ENCODE results near the gene ATF6. TPM values are rescaled to one million over a fixed set of nuclear protein-coding genes. Genes with fewer than 3 reads are reported as not detected.

The ATF6 gene
- total RNA-seq, 1 experiment from 2014 or later = 23.5 TPM

- DNase-seq (ENCODE audit: low read depth) = no peak
Observed at GRCh38 chr1:161936786-161937185, 170.7 kb downstream of the ATF6 start.

- DNase-seq (ENCODE audit: low read depth) = no peak
Observed at GRCh38 chr1:161940866-161941591, 174.9 kb downstream of the ATF6 start.

GRCh38 chr1:161941726-161942436, 175.8 kb downstream of the ATF6 start:
- DNase-seq (ENCODE audit: low read depth) = no peak

- no peak for DNase-seq (ENCODE audit: low read depth)
Observed at GRCh38 chr1:161943737-161944136, 177.6 kb downstream of the ATF6 start.

GRCh38 chr1:161944381-161944780, 178.3 kb downstream of the ATF6 start:
- DNase-seq (ENCODE audit: low read depth) = no peak

GRCh38 chr1:161945306-161946060, 179.4 kb downstream of the ATF6 start:
- no peak for DNase-seq (ENCODE audit: low read depth)

GRCh38 chr1:161946071-161946987, 180.2 kb downstream of the ATF6 start:
- no peak for DNase-seq (ENCODE audit: low read depth)

GRCh38 chr1:161948435-161948834, 182.3 kb downstream of the ATF6 start:
- no peak for DNase-seq (ENCODE audit: low read depth)

- no peak for DNase-seq (ENCODE audit: low read depth)
Observed at GRCh38 chr1:161949548-161949947, 183.4 kb downstream of the ATF6 start.

GRCh38 chr1:161950377-161950776, 184.3 kb downstream of the ATF6 start:
- DNase-seq (ENCODE audit: low read depth) = no peak

- DNase-seq (ENCODE audit: low read depth) = no peak
Observed at GRCh38 chr1:161951646-161952045, 185.5 kb downstream of the ATF6 start.

GRCh38 chr1:161952607-161953172, 186.6 kb downstream of the ATF6 start:
- no peak for DNase-seq (ENCODE audit: low read depth)

GRCh38 chr1:161953256-161953920, 187.3 kb downstream of the ATF6 start:
- no peak for DNase-seq (ENCODE audit: low read depth)

- DNase-seq (ENCODE audit: low read depth) = no peak
Observed at GRCh38 chr1:161954050-161954449, 187.9 kb downstream of the ATF6 start.

GRCh38 chr1:161954466-161954865, 188.3 kb downstream of the ATF6 start:
- no peak for DNase-seq (ENCODE audit: low read depth)

GRCh38 chr1:161955606-161956005, 189.5 kb downstream of the ATF6 start:
- DNase-seq (ENCODE audit: low read depth) = no peak

- DNase-seq (ENCODE audit: low read depth) = no peak
Observed at GRCh38 chr1:161956097-161956496, 190.0 kb downstream of the ATF6 start.

- no peak for DNase-seq (ENCODE audit: low read depth)
Observed at GRCh38 chr1:161956930-161957329, 190.8 kb downstream of the ATF6 start.

GRCh38 chr1:161958425-161958824, 192.3 kb downstream of the ATF6 start:
- peak; percentile 82 for DNase-seq (ENCODE audit: low read depth)

- DNase-seq (ENCODE audit: low read depth) = peak; percentile 91
Observed at GRCh38 chr1:161962091-161962887, 196.2 kb downstream of the ATF6 start.

Data from Daoy (cell line).